DOHH2 (cell line): ENCODE results near the gene CTIF.

Experiments
- CTCF ChIP-seq: fragments of 200-600 bp; sonication (generic); IDR thresholded peaks from one replicate; pipeline ENCODE4 v1.5.1; 2014; ENCODE audit warnings: antibody characterized with exemption, mild to moderate bottlenecking, low read depth, low read length; ENCODE audit not compliant: poor library complexity, severe bottlenecking
- EZH2phosphoT487 ChIP-seq: fragments of 200-600 bp; sonication (generic); IDR thresholded peaks from 2 replicates; pipeline ENCODE4 v1.6.1; 2017; ENCODE audit warnings: borderline replicate concordance, mild to moderate bottlenecking, antibody characterized with exemption, low read length, moderate library complexity, mixed read lengths

DNA sequence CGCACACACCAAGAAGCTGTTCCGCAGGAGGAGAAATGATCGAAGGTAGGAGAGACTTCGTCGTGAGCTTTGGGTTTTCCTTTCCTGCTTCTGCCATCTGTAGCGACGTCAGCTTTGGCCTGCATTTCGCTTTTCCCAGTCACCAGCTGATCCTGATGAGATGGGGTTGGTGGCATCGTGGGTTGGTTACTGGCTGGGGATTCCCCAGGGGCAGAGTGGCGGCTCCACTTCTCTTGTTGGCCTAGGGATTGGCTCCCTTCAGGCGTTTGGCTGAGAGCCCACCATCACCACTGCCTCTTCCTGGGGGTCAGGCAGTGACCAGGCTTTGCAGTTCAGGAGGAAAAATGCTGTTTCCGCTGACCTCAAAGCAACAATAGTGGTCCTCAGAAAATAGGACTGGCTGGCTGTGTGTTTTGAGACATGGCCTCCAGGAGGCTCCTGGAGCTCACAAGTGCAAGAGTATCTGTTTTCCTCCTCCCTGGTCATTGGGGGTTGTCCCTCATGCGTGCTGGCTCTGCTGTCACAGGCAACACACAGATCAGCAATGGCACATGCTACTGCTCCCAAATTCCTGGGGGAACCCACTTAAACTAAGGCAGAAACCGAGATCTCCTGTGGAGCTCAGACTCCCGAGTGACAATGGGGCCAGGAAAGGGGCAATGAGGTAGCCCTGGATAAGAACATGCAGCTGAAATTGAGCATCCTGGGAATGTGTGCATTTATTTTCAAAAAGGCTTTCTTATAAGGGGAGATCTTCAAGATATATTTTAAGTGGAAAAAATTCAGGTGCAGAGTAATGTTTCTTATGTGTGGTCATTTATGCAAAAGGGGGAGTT lies 173.0 kb downstream of the CTIF start:
- TF ChIP-seq CTCF = peak; percentile 35
- no peak for TF ChIP-seq EZH2phosphoT487
